GM18907 (cell line): Measurements from ENCODE around the gene HHIPL1.

Experiments used
- ATAC-seq: cut with Tn5 transposase; IDR thresholded peaks from one replicate; pipeline ENCODE4 v1.9.1; 2021; ENCODE audit warnings: mild to moderate bottlenecking, moderate library complexity; ENCODE audit not compliant: unreplicated experiment

The HHIPL1 gene

DNA sequence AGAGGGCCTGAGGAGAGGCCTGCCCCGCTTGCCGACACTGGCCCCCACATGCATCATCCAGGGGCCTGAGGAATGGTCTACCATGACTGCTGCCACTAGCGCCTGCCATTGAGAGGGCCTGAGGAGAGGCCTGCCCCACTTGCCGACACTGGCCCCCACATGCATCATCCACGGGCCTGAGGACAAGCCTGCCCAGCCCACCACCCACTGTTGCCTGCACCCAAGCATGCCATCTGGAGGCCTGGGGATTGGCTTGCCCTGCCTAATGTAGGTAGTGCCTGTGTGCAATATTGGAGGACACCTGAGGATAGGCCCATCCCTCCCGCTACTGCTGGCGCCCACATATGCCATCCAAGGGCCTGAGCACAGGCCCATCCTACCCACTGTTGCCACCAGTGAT, 63.5 kb downstream of the HHIPL1 start:
- no peak for ATAC-seq

DNA sequence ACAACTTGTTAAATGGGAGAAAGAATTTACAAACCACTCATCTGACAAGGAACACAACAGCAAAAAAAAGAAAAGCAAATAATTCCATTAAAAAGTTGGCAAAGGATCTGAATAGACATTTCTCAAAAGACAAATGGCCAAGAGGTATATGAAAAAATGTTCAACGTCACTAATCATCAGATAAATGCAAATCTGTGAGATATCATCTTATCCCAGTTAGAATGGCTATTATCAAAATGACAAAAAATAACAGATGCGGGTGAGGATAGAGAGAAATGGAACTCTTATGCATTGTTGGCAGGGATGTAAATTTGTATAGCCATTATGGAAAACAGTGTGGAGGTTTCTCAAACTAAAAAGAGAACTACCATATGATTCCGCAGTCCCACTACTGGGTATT, 69.0 kb downstream of the HHIPL1 start:
- no peak for ATAC-seq

DNA sequence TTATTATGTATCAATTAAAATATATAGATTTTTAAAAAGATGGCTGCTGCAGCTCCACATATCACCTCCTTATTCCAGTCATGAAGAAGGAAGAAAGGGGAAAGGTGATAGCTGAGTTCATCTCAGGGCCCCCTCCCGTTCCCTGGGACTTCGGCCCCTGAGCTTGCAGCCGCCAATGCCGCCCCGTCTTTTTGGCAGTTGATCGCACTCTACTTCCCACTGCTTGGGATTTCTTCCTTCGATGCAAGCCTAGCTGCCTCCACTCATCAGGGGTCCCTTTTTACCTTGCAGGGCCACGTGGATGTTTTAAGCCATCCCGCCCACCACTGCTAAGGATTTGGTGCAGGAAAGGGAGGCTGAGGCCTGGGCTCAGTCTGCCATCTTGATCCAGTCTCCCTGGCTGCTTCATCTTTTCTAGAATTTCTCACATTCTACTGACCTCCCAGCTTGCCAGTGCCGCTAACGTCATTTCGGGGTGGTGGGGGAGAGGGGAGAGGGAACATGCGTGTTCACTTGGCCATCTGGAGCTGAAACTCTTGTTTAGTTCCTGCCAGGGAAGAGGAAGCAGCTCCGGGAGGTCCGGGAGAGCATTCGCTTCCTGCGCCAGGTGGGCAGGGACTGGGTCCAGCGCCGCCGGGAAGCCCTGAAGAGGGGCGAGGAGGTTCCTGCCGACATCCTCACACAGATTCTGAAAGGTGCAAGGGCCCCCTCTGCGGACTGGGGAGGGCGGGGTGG, 70.5 kb downstream of the HHIPL1 start:
- no peak for ATAC-seq

DNA sequence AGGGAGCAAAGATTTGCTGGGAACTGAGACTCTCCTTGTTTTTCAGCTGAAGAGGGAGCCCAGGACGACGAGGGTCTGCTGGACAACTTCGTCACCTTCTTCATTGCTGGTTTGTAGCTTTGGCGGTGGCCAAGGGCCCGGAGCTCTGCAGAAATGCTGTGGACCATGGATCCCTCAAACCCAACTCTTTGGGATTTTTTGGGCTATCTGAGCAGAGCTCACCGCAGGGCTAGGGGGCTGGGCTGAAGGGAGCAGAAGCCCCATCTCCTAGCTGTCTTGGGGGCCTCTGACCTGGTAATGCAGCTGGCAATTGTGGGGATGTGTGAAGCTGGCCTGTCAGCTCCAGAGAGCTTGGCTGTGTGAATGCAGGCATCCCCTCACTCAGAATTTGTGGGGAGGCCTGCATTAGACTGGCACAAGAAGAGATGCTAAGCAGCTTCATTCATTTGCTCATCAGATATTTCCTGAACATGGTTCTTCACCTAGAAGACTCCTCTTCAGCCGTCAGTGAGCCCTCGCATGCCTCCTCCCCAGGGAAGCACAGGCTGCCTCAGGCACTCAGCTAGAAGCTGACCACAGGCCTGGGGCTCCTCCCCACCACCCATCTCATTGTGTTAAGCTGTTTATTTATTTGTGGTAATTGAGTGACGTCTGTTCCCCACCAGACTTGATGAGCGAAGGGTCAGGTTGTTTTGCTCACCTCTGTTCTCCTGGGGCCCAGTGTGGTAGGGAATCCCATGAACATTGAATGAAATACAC, 71.3 kb downstream of the HHIPL1 start:
- ATAC-seq, result no peak

DNA sequence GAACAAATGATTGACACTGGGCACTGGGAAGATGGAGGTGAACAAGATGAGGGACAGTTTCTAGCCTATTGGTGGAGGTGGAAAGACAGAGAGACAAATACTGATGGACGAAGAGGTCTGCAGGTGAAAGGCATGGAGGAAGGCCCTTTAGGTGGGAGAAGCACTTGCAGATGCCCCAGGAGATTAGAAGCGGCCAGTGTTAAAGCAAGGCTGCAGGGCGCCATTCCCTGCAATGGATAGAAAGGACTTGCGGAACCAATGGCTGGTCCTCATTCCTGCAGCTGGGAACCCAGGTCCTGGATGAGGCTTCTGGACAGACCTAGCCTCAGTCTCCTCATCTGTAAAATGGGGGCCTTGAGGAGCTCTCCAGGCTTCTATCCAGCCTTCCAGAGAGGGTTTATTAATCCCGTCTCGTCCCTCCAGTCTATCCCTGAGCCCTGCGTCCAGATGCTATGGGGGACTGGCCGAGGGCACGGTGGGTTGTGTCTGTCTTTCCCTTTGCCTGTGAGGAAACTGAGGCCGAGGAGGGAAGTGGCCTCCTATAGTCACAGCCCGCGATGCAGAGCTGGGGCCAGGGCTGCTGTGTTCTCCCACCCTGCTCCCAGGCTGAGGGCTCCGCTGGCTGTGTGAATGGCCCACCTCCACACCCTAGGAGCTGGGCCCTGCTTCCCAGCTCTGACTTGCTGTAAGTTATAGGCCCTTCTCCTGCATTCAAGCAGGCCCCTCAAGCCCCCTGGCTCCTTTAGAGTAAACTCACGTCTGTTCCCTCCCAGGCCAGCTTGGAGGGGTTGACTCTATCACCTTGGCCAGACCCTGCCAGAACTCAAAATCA, 72.1 kb downstream of the HHIPL1 start:
- no peak for ATAC-seq

DNA sequence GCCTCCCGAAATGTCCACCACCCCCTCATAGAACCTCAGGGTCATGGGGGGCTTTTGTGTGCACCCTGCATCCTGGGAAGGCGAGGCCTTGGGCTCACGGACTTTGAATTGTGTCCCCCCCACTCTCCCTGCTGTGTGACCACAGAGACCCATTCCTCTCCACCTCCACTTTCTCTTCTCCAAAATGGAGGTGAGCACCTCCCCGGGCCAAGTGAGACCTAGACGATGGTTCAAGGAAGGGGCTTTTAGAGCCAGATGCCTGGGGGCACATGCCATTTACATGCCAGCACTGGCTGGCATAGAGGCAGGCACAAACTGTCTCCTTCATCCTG, 72.7 kb downstream of the HHIPL1 start:
- no peak for ATAC-seq

DNA sequence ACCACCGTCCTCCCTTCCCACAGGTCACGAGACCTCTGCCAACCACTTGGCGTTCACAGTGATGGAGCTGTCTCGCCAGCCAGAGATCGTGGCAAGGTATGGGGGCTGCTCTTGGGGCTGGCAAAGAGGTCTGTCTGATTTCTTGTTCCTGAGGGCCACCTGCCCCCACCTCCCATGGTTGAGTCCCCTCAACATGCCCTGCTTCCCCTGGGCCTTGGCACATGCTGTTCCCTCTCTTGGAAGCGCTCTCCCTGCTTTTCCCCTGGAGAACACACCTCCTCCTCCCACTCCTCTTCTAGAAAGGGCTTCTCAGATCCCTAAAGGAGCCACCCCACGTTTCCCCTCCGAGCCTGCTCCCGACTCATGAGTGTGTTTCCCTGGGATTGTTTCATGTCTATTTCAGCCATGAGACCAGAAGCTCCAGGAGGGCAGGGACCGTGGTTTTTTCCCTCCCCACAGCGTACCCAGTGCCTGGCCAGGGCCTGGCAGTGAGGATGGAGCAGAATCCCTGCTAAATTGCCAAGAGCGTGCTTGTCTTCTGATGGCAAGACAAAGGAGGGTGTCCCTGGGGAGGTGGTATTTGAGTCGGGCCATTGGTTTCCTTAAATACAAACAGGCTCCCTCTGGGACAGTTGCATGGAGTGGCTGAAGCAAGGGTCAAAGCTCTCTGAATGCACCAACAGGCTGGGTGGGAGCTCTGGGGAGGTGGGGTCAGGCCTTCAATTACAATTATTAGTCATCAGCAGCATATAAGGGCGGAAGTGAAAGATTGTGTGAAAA, 73.3 kb downstream of the HHIPL1 start:
- ATAC-seq, result peak; percentile 92

DNA sequence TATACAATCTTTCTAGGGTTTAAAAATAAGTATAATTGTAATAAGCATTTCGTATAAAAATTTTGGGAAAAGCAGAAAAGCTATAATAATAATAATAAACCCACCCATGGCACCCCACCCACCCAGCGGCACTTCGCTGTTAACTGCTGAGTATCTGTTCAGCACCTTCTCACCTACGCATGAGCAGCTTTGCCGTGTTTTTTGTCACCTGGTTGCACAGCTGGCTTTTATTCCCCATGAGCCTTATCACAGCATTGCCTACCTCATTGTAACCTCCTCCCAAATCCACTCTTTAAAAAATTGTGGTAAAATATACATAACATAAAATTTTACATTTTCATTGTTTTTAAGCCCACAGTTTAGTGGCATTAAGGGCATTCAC, 73.9 kb downstream of the HHIPL1 start:
- peak; percentile 42 for ATAC-seq

DNA sequence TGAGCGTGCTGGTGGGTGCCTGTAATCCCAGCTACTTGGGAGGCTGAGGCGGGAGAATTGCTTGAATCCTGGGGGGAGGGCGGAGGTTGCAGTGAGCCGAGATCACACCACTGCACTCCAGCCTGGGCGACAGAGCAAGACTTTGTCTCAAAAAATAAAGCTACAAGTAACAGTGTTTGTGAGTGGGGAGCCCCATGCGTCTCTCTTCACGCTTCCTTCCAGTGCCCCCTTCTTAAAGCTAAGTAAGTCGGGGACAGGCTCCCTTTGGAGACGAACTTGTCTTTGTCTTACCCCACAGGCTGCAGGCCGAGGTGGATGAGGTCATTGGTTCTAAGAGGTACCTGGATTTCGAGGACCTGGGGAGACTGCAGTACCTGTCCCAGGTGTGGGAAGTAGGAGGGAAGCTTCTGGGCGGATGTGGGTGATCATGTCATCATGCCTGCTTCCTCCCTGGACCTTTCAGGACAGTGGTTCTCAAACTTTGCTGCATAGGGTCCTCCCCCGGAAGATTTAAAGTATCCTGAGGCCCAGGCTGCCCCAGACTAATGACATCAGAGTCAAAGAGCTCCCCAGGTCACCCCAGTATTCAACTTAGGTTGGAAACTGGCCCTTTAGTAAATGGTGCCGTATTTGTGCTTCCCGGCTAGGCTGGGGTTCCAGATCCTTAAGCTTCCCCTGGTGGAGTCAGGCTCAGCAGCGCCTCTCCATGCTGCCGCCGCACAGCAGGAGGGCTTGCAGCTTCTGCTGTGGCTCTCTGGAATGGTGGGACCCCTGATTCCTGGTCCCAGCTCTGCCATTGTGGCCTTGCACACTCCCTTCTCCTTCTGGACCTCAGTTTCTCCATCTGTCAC, 76.2 kb downstream of the HHIPL1 start:
- ATAC-seq, result no peak

DNA sequence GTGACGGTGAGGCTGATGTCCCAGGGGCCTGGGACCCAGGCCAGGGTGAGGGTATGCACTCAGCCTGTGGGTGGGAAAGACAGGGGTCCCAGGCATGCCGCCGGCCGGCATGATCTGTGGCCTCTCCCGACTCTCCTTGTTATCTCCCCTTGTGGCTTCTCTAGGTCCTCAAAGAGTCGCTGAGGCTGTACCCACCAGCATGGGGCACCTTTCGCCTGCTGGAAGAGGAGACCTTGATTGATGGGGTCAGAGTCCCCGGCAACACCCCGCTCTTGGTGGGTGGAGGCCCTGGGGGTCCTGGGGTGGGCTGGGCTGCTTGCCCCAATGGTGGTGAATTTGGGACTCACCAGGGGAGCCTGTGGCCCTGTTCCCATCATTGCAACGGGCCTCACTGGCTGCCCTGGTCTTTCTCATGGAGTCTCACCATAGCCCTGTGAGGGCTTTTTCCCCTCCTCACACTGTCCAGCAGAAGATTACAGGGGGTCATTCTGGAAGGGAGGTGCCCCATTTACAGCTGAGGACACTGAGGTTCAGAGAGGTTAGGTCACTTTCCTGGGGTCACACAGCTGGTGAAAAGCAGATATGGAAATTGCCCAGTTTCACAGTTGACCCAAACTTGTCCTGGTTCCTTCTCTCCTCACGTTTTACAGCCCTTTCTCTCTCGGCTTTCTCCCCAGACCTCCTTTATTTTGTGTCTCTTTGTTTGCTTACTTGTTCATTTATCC, 77.0 kb downstream of the HHIPL1 start:
- ATAC-seq, result no peak

DNA sequence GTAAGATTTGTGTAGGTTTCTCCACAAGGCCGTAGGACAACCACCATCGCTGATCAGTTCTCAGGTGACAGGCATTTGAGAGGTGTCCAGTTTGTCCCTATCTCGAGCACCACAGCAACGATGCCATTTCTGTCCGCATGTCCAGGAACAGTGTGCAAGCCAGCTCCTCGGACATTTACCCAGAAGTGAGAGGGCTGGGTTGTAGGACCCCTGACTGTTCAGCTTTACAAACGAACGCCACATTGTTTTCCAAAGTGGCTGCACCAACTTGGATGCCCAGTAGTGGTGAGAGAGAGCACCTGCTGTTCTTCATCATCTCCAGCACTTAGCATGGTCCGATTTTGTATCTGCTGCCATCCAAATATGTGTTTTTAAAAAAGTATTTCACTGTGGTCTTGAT, 77.8 kb downstream of the HHIPL1 start:
- ATAC-seq, result no peak

DNA sequence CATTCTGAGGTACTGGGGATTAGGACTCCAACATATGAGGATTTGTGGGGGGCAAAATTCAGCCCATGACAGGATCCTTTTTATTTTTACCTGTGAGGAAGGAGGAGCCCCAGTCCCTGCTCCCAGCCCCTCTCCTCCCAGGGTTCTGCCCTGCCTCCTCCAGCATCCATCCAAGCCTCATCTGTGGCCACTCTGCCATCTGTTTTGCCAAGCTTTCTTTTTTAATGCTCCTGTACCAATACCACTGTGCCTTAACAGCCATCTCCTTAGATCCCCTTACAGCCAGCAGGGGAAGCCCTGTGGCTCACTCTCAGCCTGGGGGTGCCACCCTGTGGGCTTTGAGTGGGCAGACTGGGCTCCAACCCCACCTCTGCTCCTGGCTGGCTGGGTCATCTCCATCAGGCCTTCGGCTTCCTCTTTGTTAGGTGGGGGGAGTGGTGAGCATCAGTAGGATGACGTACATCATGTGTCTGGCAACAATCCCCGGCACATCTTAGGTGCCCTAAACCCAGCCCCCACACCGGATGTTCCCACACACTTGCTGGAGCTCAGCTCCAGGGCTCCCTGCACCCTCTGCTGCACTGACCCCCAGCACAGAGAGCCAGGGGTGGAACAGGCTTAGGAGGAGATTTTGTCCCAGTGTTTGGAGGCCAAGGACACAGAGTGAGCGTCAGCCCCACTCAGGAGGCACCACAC, 79.4 kb downstream of the HHIPL1 start:
- ATAC-seq, result no peak

DNA sequence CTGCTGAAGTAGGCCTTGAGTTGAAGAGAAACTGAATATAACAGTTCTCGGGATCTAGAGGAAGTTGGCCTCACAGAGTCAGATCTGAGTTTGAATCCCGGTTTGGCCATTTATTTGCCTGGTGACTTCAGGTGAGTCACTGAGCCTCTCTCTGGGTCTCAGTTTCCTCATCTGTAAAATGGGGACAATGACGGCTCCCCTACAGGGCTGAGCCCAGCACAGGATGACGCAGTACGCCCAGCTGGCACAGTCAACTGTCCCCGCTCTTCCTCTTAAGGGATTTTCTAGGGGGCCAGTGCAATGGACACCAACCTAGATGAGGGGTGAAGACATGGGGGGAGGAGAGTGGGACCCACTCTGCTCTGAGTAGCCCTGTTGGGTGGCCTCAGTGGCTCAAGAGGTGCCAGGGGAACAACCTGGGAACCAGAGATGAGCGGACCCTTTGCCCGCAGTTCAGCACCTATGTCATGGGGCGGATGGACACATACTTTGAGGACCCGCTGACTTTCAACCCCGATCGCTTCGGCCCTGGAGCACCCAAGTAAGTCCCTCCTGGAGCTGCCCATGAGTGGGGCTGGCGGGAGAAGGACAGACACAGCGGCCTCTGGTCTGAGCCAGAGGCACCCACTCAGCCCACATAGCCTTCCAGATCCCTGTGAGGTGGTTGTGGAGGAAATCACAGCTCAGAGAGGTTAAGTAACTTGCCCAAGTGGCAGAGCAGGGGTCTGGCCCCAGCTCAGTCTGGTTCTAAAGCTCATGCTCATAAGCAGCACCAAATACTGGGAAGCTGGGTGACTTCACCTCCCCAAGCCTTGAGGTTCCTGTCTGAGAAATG, 80.2 kb downstream of the HHIPL1 start:
- no peak for ATAC-seq

DNA sequence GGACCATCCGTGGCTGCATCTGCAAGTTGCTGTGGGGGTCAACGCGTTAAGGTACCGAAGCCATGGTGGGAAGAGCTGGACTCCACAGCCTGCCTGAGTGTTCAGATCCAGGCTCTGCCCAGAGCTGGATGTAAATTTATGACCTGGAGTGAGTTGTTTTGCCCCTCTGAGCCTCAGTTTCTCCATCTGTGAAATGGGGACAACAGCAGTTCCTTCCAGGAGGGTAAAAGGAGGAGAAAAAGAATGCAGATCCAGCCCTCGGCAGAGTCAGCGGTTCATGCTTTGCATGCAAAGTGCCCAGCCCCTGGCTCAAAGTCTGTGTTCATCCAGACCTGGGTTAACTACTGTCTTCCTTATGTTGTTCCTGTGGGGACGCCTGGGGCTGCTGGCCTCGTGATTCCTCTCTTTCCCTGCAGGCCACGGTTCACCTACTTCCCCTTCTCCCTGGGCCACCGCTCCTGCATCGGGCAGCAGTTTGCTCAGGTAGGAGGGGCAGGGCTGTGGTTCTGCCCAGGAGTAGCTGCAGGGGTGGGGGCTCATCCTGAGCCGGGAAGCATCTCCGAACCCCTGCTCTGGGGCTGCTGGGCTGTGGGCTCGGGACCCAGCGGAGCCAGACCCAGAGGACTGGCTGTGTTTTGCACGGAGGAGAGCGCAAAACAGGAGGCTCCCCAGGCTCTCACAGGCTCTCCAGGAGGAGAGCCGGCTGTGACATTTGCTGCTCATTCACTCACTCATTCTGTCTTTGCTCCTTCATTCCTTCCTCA, 81.0 kb downstream of the HHIPL1 start:
- no peak for ATAC-seq

DNA sequence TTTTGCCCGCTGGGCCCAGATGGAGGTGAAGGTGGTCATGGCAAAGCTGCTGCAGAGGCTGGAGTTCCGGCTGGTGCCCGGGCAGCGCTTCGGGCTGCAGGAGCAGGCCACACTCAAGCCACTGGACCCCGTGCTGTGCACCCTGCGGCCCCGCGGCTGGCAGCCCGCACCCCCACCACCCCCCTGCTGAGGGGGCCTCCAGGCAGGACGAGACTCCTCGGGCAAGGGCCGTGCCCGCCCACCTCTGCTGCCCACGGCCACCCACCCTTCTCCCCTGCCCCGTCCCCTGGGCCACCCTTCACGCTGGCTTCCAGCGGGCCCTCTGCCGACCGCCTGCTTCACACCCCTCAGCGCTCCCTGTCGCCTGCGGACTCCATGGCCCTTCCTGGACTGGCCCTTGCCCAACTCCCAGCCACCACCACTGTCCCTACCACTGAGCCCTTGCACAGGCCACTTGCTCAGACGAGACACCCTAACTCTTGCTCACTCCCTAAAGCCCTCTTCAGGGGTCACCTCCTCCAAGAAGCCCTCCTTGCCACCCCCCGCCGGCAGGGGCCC, 81.7 kb downstream of the HHIPL1 start:
- ATAC-seq, result no peak

DNA sequence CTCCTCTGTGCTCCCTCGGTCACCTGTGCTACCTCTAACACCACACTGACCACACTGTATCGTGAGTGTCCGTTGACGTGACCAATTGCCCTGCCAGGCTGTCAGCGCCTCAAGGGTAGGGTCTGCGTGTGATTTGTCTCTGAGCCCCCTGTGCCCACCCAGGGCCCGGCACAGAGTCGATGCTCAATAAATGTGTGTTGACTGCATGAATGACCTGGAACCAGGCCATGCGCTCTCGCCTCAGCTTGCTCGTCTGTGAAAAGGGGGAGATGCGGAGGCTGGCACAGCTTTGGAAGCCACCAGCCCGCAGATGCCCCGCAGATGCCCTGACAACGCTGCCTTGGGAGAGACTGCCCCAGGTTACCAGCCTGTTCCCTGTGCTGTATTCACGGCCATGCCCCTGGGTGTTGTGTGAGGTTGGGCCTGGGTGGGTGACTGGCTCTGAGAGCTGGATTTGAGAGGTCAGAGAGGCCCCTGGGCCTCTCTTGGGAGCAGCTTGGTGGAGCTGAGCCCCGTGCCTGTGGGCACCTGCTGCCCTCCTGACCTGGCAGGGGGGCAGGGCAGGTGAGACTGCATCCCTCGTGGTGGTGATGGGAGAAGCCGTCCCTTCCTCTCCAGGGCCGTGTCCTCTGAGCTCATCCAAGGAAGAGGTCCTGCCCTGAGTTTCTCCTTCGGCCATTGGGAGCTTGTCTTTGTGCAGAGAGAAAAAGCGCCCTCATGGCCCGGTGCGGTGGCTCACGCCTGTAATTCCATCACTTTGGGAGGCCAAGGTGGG, 82.4 kb downstream of the HHIPL1 start:
- no peak for ATAC-seq
